A172 (cell line): ENCODE data around the gene SCFD2. TPM values are rescaled to one million over a fixed set of nuclear protein-coding genes. Genes with fewer than 3 reads are reported as not detected.
"Not testable (repeated sequence)": the region's sequence is repeated elsewhere in the genome, so short reads cannot be mapped to it uniquely, and the experiment has no call there.

Source experiments
- DNase-seq: peaks from one replicate; pipeline ENCODE4 v3.0.0-alpha.2; 2015; ENCODE audit warnings: low spot score
- total RNA-seq: library from RNA; depleted of rRNA; stranded (reverse); fragments of >200 nt; shearing (Covaris generic); gene quantifications from 2 replicates; pipeline ENCODE4 v1.2.3, GENCODE V29; 2014

Gene SCFD2
- total RNA-seq, 1 experiment from 2014 or later, result 16.2 TPM

GRCh38 chr4:53147197-53147596, 218.7 kb downstream of the SCFD2 start:
- DNase-seq, result no peak

GRCh38 chr4:53141308-53141707, 224.6 kb downstream of the SCFD2 start:
- no peak for DNase-seq

GRCh38 chr4:53139256-53139655, 226.6 kb downstream of the SCFD2 start:
- DNase-seq, result not testable (repeated sequence)

- DNase-seq, result no peak
Measured at GRCh38 chr4:53137468-53137867, 228.4 kb downstream of the SCFD2 start.

GRCh38 chr4:53136954-53137353, 228.9 kb downstream of the SCFD2 start:
- DNase-seq, result no peak

- no peak for DNase-seq
Measured at GRCh38 chr4:53132132-53132891, 233.5 kb downstream of the SCFD2 start.

GRCh38 chr4:53131562-53131925, 234.3 kb downstream of the SCFD2 start:
- DNase-seq, result no peak

- no peak for DNase-seq
Measured at GRCh38 chr4:53130896-53131561, 234.8 kb downstream of the SCFD2 start.

GRCh38 chr4:53128706-53129357, 237.0 kb downstream of the SCFD2 start:
- DNase-seq, result no peak

- DNase-seq, result no peak
Measured at GRCh38 chr4:53128231-53128630, 237.6 kb downstream of the SCFD2 start.

GRCh38 chr4:53127365-53127764, 238.5 kb downstream of the SCFD2 start:
- no peak for DNase-seq

GRCh38 chr4:53126099-53126498, 239.8 kb downstream of the SCFD2 start:
- DNase-seq, result no peak

- DNase-seq, result no peak
Measured at GRCh38 chr4:53123819-53124218, 242.0 kb downstream of the SCFD2 start.

- DNase-seq, result no peak
Measured at GRCh38 chr4:53123171-53123570, 242.7 kb downstream of the SCFD2 start.

- no peak for DNase-seq
Measured at GRCh38 chr4:53122280-53123116, 243.4 kb downstream of the SCFD2 start.

GRCh38 chr4:53121264-53121865, 244.5 kb downstream of the SCFD2 start:
- no peak for DNase-seq

- no peak for DNase-seq
Measured at GRCh38 chr4:53120778-53121177, 245.1 kb downstream of the SCFD2 start.

GRCh38 chr4:53119680-53120079, 246.2 kb downstream of the SCFD2 start:
- DNase-seq, result peak; percentile 17

GRCh38 chr4:53118676-53119075, 247.2 kb downstream of the SCFD2 start:
- no peak for DNase-seq

GRCh38 chr4:53116954-53117353, 248.9 kb downstream of the SCFD2 start:
- DNase-seq, result no peak

GRCh38 chr4:53113431-53114225, 252.2 kb downstream of the SCFD2 start:
- DNase-seq, result no peak
